ENCODE data around the gene MEIS3.

Gene MEIS3

DNA sequence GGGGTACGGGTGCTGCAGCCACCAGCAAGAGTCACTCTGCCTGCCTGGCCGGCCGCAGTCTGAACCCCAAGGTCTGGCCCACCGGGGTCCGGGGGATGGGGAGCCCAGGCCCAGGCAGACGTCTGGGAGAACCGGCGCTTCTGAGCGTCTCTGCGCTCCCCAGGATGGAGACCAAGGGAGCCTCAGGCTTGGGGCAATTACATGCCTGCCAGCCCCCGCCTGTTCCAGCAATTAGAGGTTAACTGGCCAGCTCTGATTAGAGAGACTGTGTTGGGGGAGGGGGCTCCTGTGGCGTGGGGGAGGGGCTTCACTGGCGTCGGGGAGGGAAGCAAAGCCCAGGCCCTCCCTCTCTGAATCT lies 11.9 kb downstream of the MEIS3 start:
- Histone ChIP-seq H3K9ac (ENCODE audit: low read length in 5 of 5) (no peak overlapping the region), H3K27me3 (ENCODE audit: control insufficient read depth in 5 of 5, insufficient read depth in 4 of 5, low read length in 5 of 5) (peaks cover 12 to 29% (median 20%) of the 10 kb centered on the region in 5 donors), H3K27ac (ENCODE audit: low read depth, low read length) (no peak overlapping the region), H3K36me3 (ENCODE audit: control insufficient read depth in 5 of 5, insufficient read depth in 5 of 5, low read length in 5 of 5) (peaks cover 0 to 3% (median 0%) of the 10 kb centered on the region in 5 donors), H3K9me3 (ENCODE audit: control insufficient read depth in 5 of 5, low read length in 5 of 5) (no peaks in the 10 kb centered on the region), H3K4me3 (ENCODE audit: low read depth in 1 of 5, low read length in 5 of 5) (no peak overlapping the region), H3K4me1 (ENCODE audit: control insufficient read depth in 5 of 5, insufficient read depth in 5 of 5, low read length in 5 of 5) (no peaks in the 10 kb centered on the region)

DNA sequence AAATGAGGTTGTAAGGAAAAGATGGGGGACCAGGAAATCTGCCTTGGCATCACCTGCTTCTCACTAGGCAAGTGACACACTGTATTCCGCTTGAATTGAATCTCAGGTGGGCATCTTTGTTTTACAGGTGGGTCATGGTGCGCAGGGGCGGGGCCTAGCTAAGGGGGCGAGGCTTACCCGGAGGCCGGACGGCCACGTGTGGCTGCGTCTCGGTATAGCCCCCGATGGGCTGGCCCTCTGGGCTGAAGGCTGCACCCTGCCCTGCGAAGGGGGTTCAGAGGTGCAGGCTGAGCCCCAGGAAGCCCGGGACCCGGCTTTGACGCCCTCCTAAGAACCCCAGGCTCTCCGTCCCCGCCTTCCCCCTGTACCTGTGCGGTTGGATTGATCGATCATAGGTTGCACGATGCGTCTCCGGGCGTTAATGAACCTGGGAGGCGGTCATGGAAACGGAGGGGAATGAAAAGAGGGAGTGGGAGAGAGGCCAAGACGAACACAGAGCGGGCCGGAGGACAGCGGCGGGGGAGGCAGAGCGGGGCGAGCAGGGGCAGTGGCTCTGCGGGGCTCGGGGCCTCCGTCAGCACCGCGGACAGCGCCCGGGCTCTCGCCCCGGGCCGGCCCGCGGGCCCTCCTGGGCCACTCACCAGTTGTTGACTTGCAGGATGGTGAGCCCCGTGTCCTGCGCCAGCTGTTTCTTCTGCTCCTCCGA lies 12.5 kb downstream of the MEIS3 start:
- H3K9me3 ChIP-seq (ENCODE audit: control insufficient read depth in 5 of 5, low read length in 5 of 5): no peaks in the 10 kb centered on the region
- H3K27ac ChIP-seq (ENCODE audit: low read depth, low read length): no peak overlapping the region
- peaks cover 0 to 3% (median 0%) of the 10 kb centered on the region in 5 donors for H3K36me3 ChIP-seq (ENCODE audit: control insufficient read depth in 5 of 5, insufficient read depth in 5 of 5, low read length in 5 of 5)
- no peaks in the 10 kb centered on the region for H3K4me1 ChIP-seq (ENCODE audit: control insufficient read depth in 5 of 5, insufficient read depth in 5 of 5, low read length in 5 of 5)
- no peak overlapping the region for H3K9ac ChIP-seq (ENCODE audit: low read length in 5 of 5)
- H3K4me3 ChIP-seq (ENCODE audit: low read depth in 1 of 5, low read length in 5 of 5): no peak overlapping the region
- H3K27me3 ChIP-seq (ENCODE audit: control insufficient read depth in 5 of 5, insufficient read depth in 4 of 5, low read length in 5 of 5): peaks cover 12 to 29% (median 20%) of the 10 kb centered on the region in 5 donors

DNA sequence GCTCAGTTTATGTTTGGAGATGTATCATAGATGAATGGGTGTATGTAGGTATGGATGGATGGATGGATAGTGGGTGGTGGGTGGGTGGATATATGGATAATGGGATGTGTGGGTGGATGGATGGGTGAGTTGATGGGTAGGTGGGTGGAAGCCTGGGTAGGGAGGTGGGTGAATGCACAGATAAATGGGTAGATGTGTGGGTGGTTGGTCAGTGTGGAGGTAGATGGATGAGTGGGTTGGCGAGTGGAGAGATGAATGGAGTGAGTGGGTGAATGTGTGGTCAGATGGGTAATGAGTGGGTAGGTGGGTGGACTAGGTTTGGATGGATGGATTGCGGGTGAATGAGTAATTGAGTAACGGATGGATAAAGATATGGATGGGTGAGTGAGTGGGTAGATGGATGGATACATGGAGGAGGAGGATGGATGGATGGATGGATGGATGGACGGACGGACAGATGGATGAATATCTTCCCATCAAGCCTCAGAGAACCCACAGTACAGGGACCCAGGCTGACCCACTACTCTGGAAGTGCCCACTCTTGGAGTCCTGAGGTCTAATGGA lies 13.4 kb downstream of the MEIS3 start:
- Histone ChIP-seq H3K27me3 (ENCODE audit: control insufficient read depth in 5 of 5, insufficient read depth in 4 of 5, low read length in 5 of 5) (peaks cover 12 to 29% (median 20%) of the 10 kb centered on the region in 5 donors), H3K27ac (ENCODE audit: low read depth, low read length) (no peak overlapping the region), H3K36me3 (ENCODE audit: control insufficient read depth in 5 of 5, insufficient read depth in 5 of 5, low read length in 5 of 5) (peaks cover 0 to 3% (median 0%) of the 10 kb centered on the region in 5 donors), H3K4me1 (ENCODE audit: control insufficient read depth in 5 of 5, insufficient read depth in 5 of 5, low read length in 5 of 5) (no peaks in the 10 kb centered on the region), H3K9ac (ENCODE audit: low read length in 5 of 5) (no peak overlapping the region), H3K4me3 (ENCODE audit: low read depth in 1 of 5, low read length in 5 of 5) (no peak overlapping the region), H3K9me3 (ENCODE audit: control insufficient read depth in 5 of 5, low read length in 5 of 5) (no peaks in the 10 kb centered on the region)

DNA sequence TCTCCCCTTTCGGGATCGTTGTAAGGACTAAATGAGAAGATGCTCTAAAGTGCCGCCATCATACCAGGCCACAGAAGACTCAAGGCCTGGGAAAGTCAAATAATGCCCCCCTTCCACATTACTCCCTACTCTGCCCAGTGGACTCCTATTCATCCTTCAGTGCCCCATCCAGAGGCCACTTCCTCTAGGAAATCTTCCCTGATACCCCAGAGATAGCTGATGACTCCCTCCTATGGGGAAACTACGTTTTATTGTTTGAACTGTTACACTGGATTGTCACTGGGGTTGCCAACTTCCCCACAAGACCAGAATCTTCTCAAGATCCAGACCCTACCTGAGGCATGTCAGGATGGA lies 14.2 kb downstream of the MEIS3 start:
- Histone ChIP-seq H3K36me3 (ENCODE audit: control insufficient read depth in 5 of 5, insufficient read depth in 5 of 5, low read length in 5 of 5) (peaks cover 0 to 3% (median 0%) of the 10 kb centered on the region in 5 donors), H3K4me3 (ENCODE audit: low read depth in 1 of 5, low read length in 5 of 5) (no peak overlapping the region), H3K27ac (ENCODE audit: low read depth, low read length) (no peak overlapping the region), H3K9me3 (ENCODE audit: control insufficient read depth in 5 of 5, low read length in 5 of 5) (no peaks in the 10 kb centered on the region), H3K9ac (ENCODE audit: low read length in 5 of 5) (no peak overlapping the region), H3K4me1 (ENCODE audit: control insufficient read depth in 5 of 5, insufficient read depth in 5 of 5, low read length in 5 of 5) (no peaks in the 10 kb centered on the region), H3K27me3 (ENCODE audit: control insufficient read depth in 5 of 5, insufficient read depth in 4 of 5, low read length in 5 of 5) (peaks cover 12 to 29% (median 20%) of the 10 kb centered on the region in 5 donors)

DNA sequence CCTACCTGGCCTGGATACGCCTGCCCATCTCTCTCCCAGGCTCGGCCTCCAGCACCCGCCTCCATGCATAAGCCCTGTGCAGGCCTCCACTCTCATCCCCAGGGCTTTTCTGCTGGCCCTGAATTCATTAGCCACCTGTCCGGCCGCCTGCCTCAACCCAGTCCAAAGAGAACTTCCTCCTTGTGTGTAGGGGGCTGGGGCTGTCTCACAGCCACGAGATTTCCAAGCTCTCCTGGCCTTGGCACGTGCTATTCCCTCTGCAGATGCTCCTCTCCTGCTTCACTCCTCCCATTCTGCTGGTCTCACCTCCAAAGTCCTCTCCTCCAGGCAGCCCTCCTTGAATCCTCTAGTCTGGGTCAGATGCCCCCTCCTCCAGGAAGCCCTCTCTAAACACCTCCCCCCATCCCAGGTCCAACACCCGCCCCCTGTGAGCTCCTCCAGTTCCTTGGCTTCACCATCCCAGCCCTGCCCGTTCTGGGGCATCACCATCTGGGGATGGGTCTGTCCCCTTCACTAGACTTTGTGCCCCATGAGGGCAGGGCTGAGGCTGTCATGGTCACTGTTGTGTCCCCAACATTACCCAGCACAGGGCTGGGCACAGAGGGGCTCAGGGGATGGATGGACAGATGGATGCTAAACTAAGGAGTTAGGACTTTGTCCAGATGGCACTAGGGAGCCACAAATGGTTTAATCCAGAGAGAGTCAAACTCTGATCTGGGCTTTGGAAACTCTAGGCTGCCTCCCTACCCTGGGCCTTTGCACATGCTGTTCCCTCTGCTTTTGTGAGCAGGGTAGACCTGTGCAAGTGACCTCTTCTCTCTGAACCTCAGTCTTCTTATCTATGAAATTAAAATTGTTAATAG lies 14.8 kb downstream of the MEIS3 start:
- no peak overlapping the region for H3K27ac ChIP-seq (ENCODE audit: low read depth, low read length)
- no peaks in the 10 kb centered on the region for H3K4me1 ChIP-seq (ENCODE audit: control insufficient read depth in 5 of 5, insufficient read depth in 5 of 5, low read length in 5 of 5)
- H3K9me3 ChIP-seq (ENCODE audit: control insufficient read depth in 5 of 5, low read length in 5 of 5): no peaks in the 10 kb centered on the region
- H3K27me3 ChIP-seq (ENCODE audit: control insufficient read depth in 5 of 5, insufficient read depth in 4 of 5, low read length in 5 of 5): peaks cover 12 to 29% (median 20%) of the 10 kb centered on the region in 5 donors
- no peak overlapping the region for H3K4me3 ChIP-seq (ENCODE audit: low read depth in 1 of 5, low read length in 5 of 5)
- no peak overlapping the region for H3K9ac ChIP-seq (ENCODE audit: low read length in 5 of 5)
- H3K36me3 ChIP-seq (ENCODE audit: control insufficient read depth in 5 of 5, insufficient read depth in 5 of 5, low read length in 5 of 5): peaks cover 0 to 3% (median 0%) of the 10 kb centered on the region in 5 donors

- H3K4me1 ChIP-seq (ENCODE audit: control insufficient read depth in 5 of 5, insufficient read depth in 5 of 5, low read length in 5 of 5): peaks cover 0 to 10% (median 0%) of the 10 kb centered on the region in 5 donors
- peaks cover 0 to 3% (median 0%) of the 10 kb centered on the region in 5 donors for H3K36me3 ChIP-seq (ENCODE audit: control insufficient read depth in 5 of 5, insufficient read depth in 5 of 5, low read length in 5 of 5)
- H3K9ac ChIP-seq (ENCODE audit: low read length in 5 of 5): no peak overlapping the region
- peaks cover 16 to 28% (median 22%) of the 10 kb centered on the region in 5 donors for H3K27me3 ChIP-seq (ENCODE audit: control insufficient read depth in 5 of 5, insufficient read depth in 4 of 5, low read length in 5 of 5)
- H3K9me3 ChIP-seq (ENCODE audit: control insufficient read depth in 5 of 5, low read length in 5 of 5): no peaks in the 10 kb centered on the region
- H3K4me3 ChIP-seq (ENCODE audit: low read depth in 1 of 5, low read length in 5 of 5): no peak overlapping the region
- no peak overlapping the region for H3K27ac ChIP-seq (ENCODE audit: low read depth, low read length)
Observed at GRCh38 chr19:47402504-47402903, 16.8 kb downstream of the MEIS3 start.

- Histone ChIP-seq H3K27ac (ENCODE audit: low read depth, low read length) (no peak overlapping the region), H3K27me3 (ENCODE audit: control insufficient read depth in 5 of 5, insufficient read depth in 4 of 5, low read length in 5 of 5) (peaks cover 0 to 11% (median 4%) of the 10 kb centered on the region in 5 donors), H3K9ac (ENCODE audit: low read length in 5 of 5) (peak overlapping the region in 1 of 5 donors; percentile 9), H3K36me3 (ENCODE audit: control insufficient read depth in 5 of 5, insufficient read depth in 5 of 5, low read length in 5 of 5) (no peaks in the 10 kb centered on the region), H3K9me3 (ENCODE audit: control insufficient read depth in 5 of 5, low read length in 5 of 5) (no peaks in the 10 kb centered on the region), H3K4me3 (ENCODE audit: low read depth in 1 of 5, low read length in 5 of 5) (peak overlapping the region in 3 of 5 donors; percentile 16 to 47 (median 46)), H3K4me1 (ENCODE audit: control insufficient read depth in 5 of 5, insufficient read depth in 5 of 5, low read length in 5 of 5) (peaks cover 0 to 10% (median 0%) of the 10 kb centered on the region in 5 donors)
Observed at GRCh38 chr19:47398707-47399597, 20.4 kb downstream of the MEIS3 start.

DNA sequence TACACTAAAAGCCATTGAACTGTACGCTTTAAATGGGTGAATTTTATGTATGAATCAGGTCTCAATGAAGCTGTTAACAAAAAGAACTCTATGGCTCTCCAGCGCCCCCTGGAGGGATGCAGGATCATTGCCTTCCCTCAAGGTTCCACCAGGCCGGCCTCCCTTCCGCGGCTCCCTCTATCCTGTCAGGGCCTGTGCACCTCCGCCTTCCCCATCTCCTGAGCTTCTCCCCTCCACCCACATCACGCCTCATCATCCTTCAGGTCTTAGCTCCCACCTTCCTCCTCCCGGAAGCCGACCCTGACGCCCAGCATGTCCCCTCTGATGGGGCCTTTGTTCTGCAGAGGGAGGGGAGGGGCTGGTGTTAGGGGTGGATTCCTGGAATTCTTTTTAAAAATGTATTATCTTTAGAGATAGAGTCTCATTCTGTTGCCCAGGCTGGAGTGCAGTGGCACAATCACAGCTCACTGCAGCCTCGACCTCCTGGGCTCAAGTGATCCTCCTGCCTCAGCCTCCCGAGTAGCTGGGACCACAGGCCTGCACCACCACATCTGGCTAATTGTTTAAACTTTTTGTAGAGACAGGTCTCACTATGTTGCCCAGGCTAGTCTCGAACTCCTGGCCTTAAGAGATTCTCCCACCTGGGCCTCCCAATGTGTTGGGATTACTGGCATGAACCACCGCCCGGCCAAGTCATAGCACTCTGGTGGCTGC lies 27.7 kb downstream of the MEIS3 start:
- H3K27ac ChIP-seq (ENCODE audit: low read depth, low read length): no peak overlapping the region
- no peaks in the 10 kb centered on the region for H3K36me3 ChIP-seq (ENCODE audit: control insufficient read depth in 5 of 5, insufficient read depth in 5 of 5, low read length in 5 of 5)
- no peaks in the 10 kb centered on the region for H3K9me3 ChIP-seq (ENCODE audit: control insufficient read depth in 5 of 5, low read length in 5 of 5)
- H3K9ac ChIP-seq (ENCODE audit: low read length in 5 of 5): no peak overlapping the region
- no peaks in the 10 kb centered on the region for H3K4me1 ChIP-seq (ENCODE audit: control insufficient read depth in 5 of 5, insufficient read depth in 5 of 5, low read length in 5 of 5)
- no peaks in the 10 kb centered on the region for H3K27me3 ChIP-seq (ENCODE audit: control insufficient read depth in 5 of 5, insufficient read depth in 4 of 5, low read length in 5 of 5)
- no peak overlapping the region for H3K4me3 ChIP-seq (ENCODE audit: low read depth in 1 of 5, low read length in 5 of 5)
